ENCODE measurements around the gene RARB. TPM values are rescaled to one million over a fixed set of nuclear protein-coding genes. Genes with fewer than 3 reads are reported as not detected.

RARB gene
- polyA plus RNA-seq, 1 donor (not counting 4 experiments of a cell fraction or from before 2014, with no cell fraction given), result 0.03 TPM

GRCh38 chr3:25478211-25478757 is 50.2 kb downstream of the RARB start:
- H3K4me3 ChIP-seq (ENCODE audit: control insufficient read depth in 2 of 3, extremely low read depth in 1 of 3, insufficient read depth in 2 of 3, low read depth in 1 of 3, low read length in 3 of 3), result no peak overlapping the region
- FAIRE-seq (no peak), DNase-seq (ENCODE audit: low read depth, low spot score) (no peak)
- no peak overlapping the region for H3K27ac ChIP-seq (ENCODE audit: control insufficient read depth, insufficient read depth, low read length)
- H3K36me3 ChIP-seq (ENCODE audit: control insufficient read depth in 2 of 2, extremely low read depth in 1 of 2, insufficient read depth in 2 of 2, low read length in 2 of 2), result no peaks in the 10 kb centered on the region
- H2AFZ ChIP-seq (ENCODE audit: control insufficient read depth, low read length), result no peak overlapping the region
- no peaks in the 10 kb centered on the region for H3K27me3 ChIP-seq (ENCODE audit: control insufficient read depth, extremely low read depth, insufficient read depth, low read length)
- H3K4me2 ChIP-seq (ENCODE audit: control insufficient read depth, extremely low read depth, insufficient read depth, low read depth, low read length), result no peak overlapping the region
- no peak overlapping the region for H3K9ac ChIP-seq (ENCODE audit: control insufficient read depth, extremely low read depth, insufficient read depth, low read length)
- no peaks in the 10 kb centered on the region for H3K4me1 ChIP-seq (ENCODE audit: control insufficient read depth, extremely low read depth, insufficient read depth, low read length)
- dilution Hi-C loops (cut with MboI; ENCODE audit: extremely low pct_ligation_motif_present, low sequenced_read_pairs), result no loop called here
- no peaks in the 10 kb centered on the region for H3K9me3 ChIP-seq (ENCODE audit: control insufficient read depth, low read depth, low read length)
- no peaks in the 10 kb centered on the region for H4K20me1 ChIP-seq (ENCODE audit: control insufficient read depth, extremely low read depth, insufficient read depth, low read length)
- no peaks in the 10 kb centered on the region for H3K9me1 ChIP-seq (ENCODE audit: control insufficient read depth, extremely low read depth, insufficient read depth, low read length)
- no peaks in the 10 kb centered on the region for H3K79me2 ChIP-seq (ENCODE audit: control insufficient read depth, insufficient read depth, low read length)
- TF ChIP-seq EZH2 (IDR thresholded peaks at IDR 0.05; ENCODE audit: low read length) (no peak), CTCF (optimal IDR thresholded peaks at IDR 0.05 in 1 of 3, IDR thresholded peaks at IDR 0.05 in 1 of 3, conservative IDR thresholded peaks at IDR 0.05 in 1 of 3; ENCODE audit: extremely low read depth in 1 of 3, insufficient read depth in 2 of 3, low read length in 3 of 3) (no peak)

- dilution Hi-C loops (cut with MboI; ENCODE audit: extremely low pct_ligation_motif_present, low sequenced_read_pairs), result no loop called here
- Histone ChIP-seq H3K4me1 (ENCODE audit: control insufficient read depth, extremely low read depth, insufficient read depth, low read length) (no peaks in the 10 kb centered on the region), H3K4me2 (ENCODE audit: control insufficient read depth, extremely low read depth, insufficient read depth, low read depth, low read length) (no peak overlapping the region), H3K36me3 (ENCODE audit: control insufficient read depth in 2 of 2, extremely low read depth in 1 of 2, insufficient read depth in 2 of 2, low read length in 2 of 2) (no peaks in the 10 kb centered on the region), H3K27ac (ENCODE audit: control insufficient read depth, insufficient read depth, low read length) (no peak overlapping the region), H4K20me1 (ENCODE audit: control insufficient read depth, extremely low read depth, insufficient read depth, low read length) (no peaks in the 10 kb centered on the region), H2AFZ (ENCODE audit: control insufficient read depth, low read length) (no peak overlapping the region), H3K79me2 (ENCODE audit: control insufficient read depth, insufficient read depth, low read length) (no peaks in the 10 kb centered on the region), H3K27me3 (ENCODE audit: control insufficient read depth, extremely low read depth, insufficient read depth, low read length) (no peaks in the 10 kb centered on the region), H3K4me3 (ENCODE audit: control insufficient read depth in 2 of 3, extremely low read depth in 1 of 3, insufficient read depth in 2 of 3, low read depth in 1 of 3, low read length in 3 of 3) (no peak overlapping the region), H3K9ac (ENCODE audit: control insufficient read depth, extremely low read depth, insufficient read depth, low read length) (no peak overlapping the region), H3K9me1 (ENCODE audit: control insufficient read depth, extremely low read depth, insufficient read depth, low read length) (no peaks in the 10 kb centered on the region), H3K9me3 (ENCODE audit: control insufficient read depth, low read depth, low read length) (no peaks in the 10 kb centered on the region)
- DNase-seq (ENCODE audit: low read depth, low spot score) (no peak), FAIRE-seq (no peak)
- TF ChIP-seq CTCF (optimal IDR thresholded peaks at IDR 0.05 in 1 of 3, IDR thresholded peaks at IDR 0.05 in 1 of 3, conservative IDR thresholded peaks at IDR 0.05 in 1 of 3; ENCODE audit: extremely low read depth in 1 of 3, insufficient read depth in 2 of 3, low read length in 3 of 3) (no peak), EZH2 (IDR thresholded peaks at IDR 0.05; ENCODE audit: low read length) (no peak)
These were observed 51.1 kb downstream of the RARB start for GRCh38 chr3:25478964-25479726.
